ENCODE data around the gene ITK.

- TF ChIP-seq CTCF (conservative IDR thresholded peaks at IDR 0.05; ENCODE audit: low read length) (no peak), EZH2phosphoT487 (IDR thresholded peaks at IDR 0.05; ENCODE audit: borderline replicate concordance) (no peak)
Observed at GRCh38 chr5:157245886-157246285, 65.2 kb downstream of the ITK start.

Data from Loucy (cell line).